GM12872 (cell line): ENCODE data around the gene MAP1B.

Source experiments
- CTCF ChIP-seq: IDR thresholded peaks from 3 replicates; pipeline ENCODE4 v1.5.1; 2011; ENCODE audit warnings: low read depth, mild to moderate bottlenecking, low read length, moderate library complexity; ENCODE audit not compliant: insufficient read depth

The MAP1B gene

GRCh38 chr5:72177538-72177937, 70.3 kb downstream of the MAP1B start:
- TF ChIP-seq CTCF: no peak

DNA sequence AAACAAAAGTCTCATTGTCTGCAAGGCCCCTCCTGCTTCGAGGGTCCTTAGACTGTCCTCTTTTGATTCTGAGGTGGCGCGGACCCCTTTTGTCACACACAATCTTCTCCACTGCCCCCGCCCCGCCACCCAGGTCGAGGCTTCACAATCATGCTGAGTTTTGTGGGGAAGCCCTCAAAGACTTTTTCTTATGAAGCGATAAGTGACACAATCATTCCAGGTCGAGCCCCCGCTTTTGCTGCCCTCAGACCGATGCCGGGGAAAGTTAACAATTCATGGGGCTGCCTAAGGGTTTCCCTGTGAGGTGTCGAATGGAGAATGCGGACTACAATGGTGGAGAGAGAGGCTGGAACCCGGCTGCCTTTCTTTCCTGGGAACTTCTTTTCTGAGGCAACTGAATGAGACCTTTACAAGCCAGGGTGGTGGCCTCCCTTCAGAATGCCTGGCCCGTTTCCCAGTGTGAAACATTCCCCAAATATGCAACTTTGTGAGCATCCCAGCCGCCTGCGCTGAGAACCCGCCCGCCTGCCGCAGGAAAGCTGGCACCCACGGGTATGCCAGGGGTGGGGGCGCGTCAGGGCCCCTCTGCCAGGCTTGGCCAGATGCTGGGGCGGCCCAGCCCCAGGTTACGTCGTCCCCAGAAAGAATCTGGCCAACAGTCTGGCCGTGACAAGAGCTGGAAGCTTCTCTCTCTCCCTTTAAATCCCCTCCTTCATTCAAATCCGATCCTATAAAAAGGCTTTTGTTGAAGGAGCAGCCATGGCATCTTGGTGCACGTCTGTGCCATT, 71.9 kb downstream of the MAP1B start:
- TF ChIP-seq CTCF: no peak

GRCh38 chr5:72179816-72180440, 72.7 kb downstream of the MAP1B start:
- no peak for TF ChIP-seq CTCF

DNA sequence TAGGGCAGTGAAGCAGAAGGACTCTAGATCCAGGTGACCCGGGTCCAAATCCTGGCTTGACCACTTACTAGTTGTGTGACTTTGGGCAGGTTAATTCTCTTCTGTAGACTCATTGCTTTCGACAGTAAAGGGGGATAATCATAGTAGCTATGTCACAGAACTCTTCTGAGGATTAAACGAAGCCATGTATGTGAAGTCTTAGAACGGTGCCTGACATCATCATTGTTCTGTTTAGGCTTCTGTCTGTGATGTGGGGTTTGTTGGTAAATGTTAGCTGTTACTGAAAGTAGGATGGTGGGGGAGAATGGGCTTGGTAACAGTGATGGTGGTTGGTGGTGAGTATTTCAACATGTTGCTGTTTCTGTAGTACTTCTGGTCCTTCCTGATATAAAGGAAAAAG, 73.7 kb downstream of the MAP1B start:
- no peak for TF ChIP-seq CTCF

- no peak for TF ChIP-seq CTCF
Observed at GRCh38 chr5:72182686-72183085, 75.4 kb downstream of the MAP1B start.

GRCh38 chr5:72183101-72183520, 75.8 kb downstream of the MAP1B start:
- no peak for TF ChIP-seq CTCF

GRCh38 chr5:72184408-72184807, 77.1 kb downstream of the MAP1B start:
- no peak for TF ChIP-seq CTCF
